ENCODE measurements around the gene RTL10. TPM values are rescaled to one million over a fixed set of nuclear protein-coding genes. Genes with fewer than 3 reads are reported as not detected.

RTL10 gene
- polyA plus RNA-seq, 2 of the 4 experiments (the other 2 are of a cell fraction): 4.4 to 5.1 TPM

DNA sequence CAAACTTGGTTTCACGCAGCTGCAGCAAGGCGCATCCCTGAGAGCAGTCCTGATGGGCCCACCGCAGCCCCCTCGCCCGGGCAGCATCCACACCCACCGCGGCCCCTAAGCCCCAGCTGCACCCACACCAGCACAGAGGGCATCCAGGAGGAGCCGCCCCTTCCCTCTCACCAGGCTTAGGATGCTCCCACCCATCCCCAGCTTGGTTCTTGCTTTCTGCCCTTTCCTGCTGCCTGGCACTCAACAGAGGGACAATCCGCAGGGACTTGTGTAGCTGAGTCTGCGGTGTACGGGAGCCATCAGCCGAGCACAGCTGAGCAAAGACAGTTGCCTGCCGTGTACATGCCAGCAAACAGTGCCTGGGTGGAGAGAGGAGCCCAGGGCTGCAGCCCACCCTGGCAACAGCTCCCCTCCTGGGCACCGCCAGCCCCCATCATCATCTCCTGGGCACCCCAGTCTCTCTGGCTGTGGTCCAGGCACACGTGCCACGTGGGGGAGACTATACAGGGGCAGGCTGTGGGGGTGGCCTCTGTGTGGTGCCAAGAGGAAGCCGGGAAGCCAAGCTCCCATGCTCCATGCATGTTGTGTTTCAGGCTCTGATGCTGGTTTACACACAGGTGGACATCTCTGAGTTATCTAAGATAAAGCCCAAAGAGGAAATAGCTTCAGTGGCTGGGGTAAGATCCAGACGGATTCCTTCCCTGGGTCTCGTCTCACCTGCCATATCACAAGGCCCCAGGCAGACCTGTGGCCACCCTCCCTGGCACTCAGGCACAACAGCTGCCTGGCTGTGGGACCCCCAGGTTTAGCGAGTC lies 36.0 kb upstream of the RTL10 start:
- FAIRE-seq (no peak), DNase-seq (ENCODE audit: low read depth in 1 of 2, low spot score in 1 of 2) (no peak), ATAC-seq (no peak)
- Histone ChIP-seq H3K4me1 (peaks cover 14% of the 10 kb centered on the region), H3K9me3 (no peaks in the 10 kb centered on the region), H3K4me2 (0 out of 3 replicates have a peak overlapping the region, but pooled peaks have one; percentile 30), H3K4me3 (no peak overlapping the region), H3K27ac (peak overlapping the region in 1 of 2 experiments; percentile 62; a peak in 3 of 6 replicates)
- ChIA-PET POLR2A (no interaction called here), CTCF (interaction anchor here (0.8 to 4.2 kb wide), 4 partner anchors 19 to 160 kb away, joined by 3 to 23 read pairs (median 4); no protein-coding TSS in a partner anchor)
- TF ChIP-seq KDM1A (IDR thresholded peaks at IDR 0.05; ENCODE audit: low read depth): no peak
- TF ChIP-seq RFX5 (IDR thresholded peaks at IDR 0.05): no peak
- TF ChIP-seq MAFK (IDR thresholded peaks at IDR 0.05; ENCODE audit: partially characterized antibody): no peak
- no peak for TF ChIP-seq MYC (IDR thresholded peaks at IDR 0.05; ENCODE audit: borderline replicate concordance, low read length)
- TF ChIP-seq CBX2 (IDR thresholded peaks at IDR 0.05; ENCODE audit: borderline replicate concordance, low read depth): no peak
- TF ChIP-seq HDAC2 (IDR thresholded peaks at IDR 0.05): no peak
- WGBS (ENCODE audit: missing lambda C conversion rate): 48% methylated on average over 2 of the region's 20 CpGs

DNA sequence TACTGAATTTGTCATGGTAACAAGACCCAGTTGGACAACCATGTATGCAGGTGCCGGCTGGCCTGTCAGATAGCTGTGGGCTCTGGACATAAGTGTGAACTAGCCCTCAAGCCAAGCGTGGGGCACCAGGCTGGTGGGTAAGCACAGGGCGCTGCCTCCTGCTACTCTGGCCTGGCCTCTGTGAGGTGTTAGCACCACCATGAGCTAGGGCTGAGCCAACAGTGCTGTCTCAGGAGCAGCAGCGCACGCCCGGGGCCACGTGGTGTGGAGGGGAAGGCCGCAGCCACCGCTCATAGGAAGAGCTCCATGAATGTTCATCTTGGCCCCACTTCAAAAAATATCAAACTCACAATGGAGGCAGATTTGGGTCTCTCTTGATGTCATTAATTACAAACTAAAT lies 35.3 kb upstream of the RTL10 start:
- Histone ChIP-seq H3K9me3 (no peaks in the 10 kb centered on the region), H3K4me3 (no peak overlapping the region), H3K27ac (no peak overlapping the region), H3K4me2 (no peak overlapping the region), H3K4me1 (peaks cover 14% of the 10 kb centered on the region)
- ChIA-PET POLR2A (no interaction called here), CTCF (interaction anchor here (0.8 to 4.2 kb wide), 3 partner anchors 20 to 159 kb away, joined by 3 to 23 read pairs (median 4); no protein-coding TSS in a partner anchor)
- TF ChIP-seq RCOR1 (IDR thresholded peaks at IDR 0.05; ENCODE audit: low read depth, low read length): no peak
- TF ChIP-seq ZFP36 (IDR thresholded peaks at IDR 0.05; ENCODE audit: borderline replicate concordance, partially characterized antibody): no peak
- no peak for TF ChIP-seq RNF2 (IDR thresholded peaks at IDR 0.05; ENCODE audit: borderline replicate concordance, low read depth)
- TF ChIP-seq, protein P1, sequence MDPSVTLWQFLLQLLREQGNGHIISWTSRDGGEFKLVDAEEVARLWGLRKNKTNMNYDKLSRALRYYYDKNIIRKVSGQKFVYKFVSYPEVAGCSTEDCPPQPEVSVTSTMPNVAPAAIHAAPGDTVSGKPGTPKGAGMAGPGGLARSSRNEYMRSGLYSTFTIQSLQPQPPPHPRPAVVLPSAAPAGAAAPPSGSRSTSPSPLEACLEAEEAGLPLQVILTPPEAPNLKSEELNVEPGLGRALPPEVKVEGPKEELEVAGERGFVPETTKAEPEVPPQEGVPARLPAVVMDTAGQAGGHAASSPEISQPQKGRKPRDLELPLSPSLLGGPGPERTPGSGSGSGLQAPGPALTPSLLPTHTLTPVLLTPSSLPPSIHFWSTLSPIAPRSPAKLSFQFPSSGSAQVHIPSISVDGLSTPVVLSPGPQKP (IDR thresholded peaks at IDR 0.05; ENCODE audit: low read depth, low read length): no peak
- TF ChIP-seq EHF (CRISPR knock-in tag; IDR thresholded peaks at IDR 0.05): no peak
- TF ChIP-seq PHF8 (IDR thresholded peaks at IDR 0.05; ENCODE audit: borderline replicate concordance, low read depth): no peak
- no peak for TF ChIP-seq RARB (CRISPR knock-in tag; IDR thresholded peaks at IDR 0.05)
- TF ChIP-seq, protein P2, sequence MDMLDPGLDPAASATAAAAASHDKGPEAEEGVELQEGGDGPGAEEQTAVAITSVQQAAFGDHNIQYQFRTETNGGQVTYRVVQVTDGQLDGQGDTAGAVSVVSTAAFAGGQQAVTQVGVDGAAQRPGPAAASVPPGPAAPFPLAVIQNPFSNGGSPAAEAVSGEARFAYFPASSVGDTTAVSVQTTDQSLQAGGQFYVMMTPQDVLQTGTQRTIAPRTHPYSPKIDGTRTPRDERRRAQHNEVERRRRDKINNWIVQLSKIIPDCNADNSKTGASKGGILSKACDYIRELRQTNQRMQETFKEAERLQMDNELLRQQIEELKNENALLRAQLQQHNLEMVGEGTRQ (IDR thresholded peaks at IDR 0.05): no peak
- no peak for FAIRE-seq
- DNase-seq (ENCODE audit: low read depth in 1 of 2, low spot score in 1 of 2): no peak
- 97% methylated on average over 9 of the region's 9 CpGs for WGBS (ENCODE audit: missing lambda C conversion rate)
- ATAC-seq: no peak

DNA sequence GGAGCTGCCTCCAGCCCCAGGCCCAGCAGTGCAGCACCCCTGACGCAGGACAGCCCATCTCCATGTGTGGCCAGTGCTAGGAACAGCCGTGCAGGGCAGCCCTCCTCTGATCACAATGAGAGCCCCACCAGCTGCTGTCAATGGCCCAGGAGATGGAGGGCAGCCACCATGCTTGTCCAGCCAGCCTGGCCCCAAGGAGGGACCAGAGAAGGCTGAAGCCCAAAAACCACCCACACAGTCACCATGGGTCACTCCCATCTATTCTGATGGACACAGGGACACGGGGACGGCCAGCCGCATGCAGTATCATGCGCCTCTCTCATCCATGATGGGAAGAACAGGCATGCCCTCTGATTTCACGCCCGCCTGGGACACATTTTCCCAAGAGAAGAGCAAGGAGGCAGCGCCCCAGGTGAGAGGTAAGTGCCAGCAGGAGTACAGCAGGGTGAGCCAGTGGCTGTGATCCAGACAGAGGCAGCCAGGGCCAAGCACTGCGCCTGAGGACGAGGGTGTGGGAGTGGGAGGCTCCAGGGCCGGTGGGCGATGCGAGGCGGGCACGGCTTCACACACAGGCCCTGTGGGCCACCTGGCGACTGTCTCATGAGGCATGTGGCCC lies 33.6 kb upstream of the RTL10 start:
- no peak overlapping the region for H3K27ac ChIP-seq
- FAIRE-seq (no peak), DNase-seq (ENCODE audit: low read depth in 1 of 2, low spot score in 1 of 2) (no peak), ATAC-seq (no peak)
- ChIA-PET POLR2A (no interaction called here), CTCF (interaction anchor here (1.1 to 4.2 kb wide), 3 partner anchors 132 to 158 kb away, joined by 3 to 25 read pairs (median 23); no protein-coding TSS in a partner anchor)
- no peaks in the 10 kb centered on the region for H3K9me3 ChIP-seq
- 96% methylated on average over 8 of the region's 17 CpGs for WGBS (ENCODE audit: missing lambda C conversion rate)
- peaks cover 14% of the 10 kb centered on the region for H3K4me1 ChIP-seq
- H3K4me3 ChIP-seq: no peak overlapping the region
- no peak overlapping the region for H3K4me2 ChIP-seq
- TF ChIP-seq TP53 (CRISPR knock-in tag; IDR thresholded peaks at IDR 0.05): no peak
- TF ChIP-seq GATA3 (IDR thresholded peaks at IDR 0.05; ENCODE audit: borderline replicate concordance): no peak
- TF ChIP-seq HEYL (CRISPR knock-in tag; IDR thresholded peaks at IDR 0.05): no peak
- TF ChIP-seq ZSCAN20 (CRISPR knock-in tag; IDR thresholded peaks at IDR 0.05): no peak
- no peak for TF ChIP-seq ZFP36 (IDR thresholded peaks at IDR 0.05; ENCODE audit: borderline replicate concordance, partially characterized antibody)
- TF ChIP-seq, protein P2 (IDR thresholded peaks at IDR 0.05): no peak
- no peak for TF ChIP-seq EHMT2 (IDR thresholded peaks at IDR 0.05; ENCODE audit: low read depth)
- no peak for TF ChIP-seq CBX8 (IDR thresholded peaks at IDR 0.05)
- TF ChIP-seq, protein P3, sequence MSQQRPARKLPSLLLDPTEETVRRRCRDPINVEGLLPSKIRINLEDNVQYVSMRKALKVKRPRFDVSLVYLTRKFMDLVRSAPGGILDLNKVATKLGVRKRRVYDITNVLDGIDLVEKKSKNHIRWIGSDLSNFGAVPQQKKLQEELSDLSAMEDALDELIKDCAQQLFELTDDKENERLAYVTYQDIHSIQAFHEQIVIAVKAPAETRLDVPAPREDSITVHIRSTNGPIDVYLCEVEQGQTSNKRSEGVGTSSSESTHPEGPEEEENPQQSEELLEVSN (IDR thresholded peaks at IDR 0.05; ENCODE audit: borderline replicate concordance, low read depth): no peak
- TF ChIP-seq, protein P4, sequence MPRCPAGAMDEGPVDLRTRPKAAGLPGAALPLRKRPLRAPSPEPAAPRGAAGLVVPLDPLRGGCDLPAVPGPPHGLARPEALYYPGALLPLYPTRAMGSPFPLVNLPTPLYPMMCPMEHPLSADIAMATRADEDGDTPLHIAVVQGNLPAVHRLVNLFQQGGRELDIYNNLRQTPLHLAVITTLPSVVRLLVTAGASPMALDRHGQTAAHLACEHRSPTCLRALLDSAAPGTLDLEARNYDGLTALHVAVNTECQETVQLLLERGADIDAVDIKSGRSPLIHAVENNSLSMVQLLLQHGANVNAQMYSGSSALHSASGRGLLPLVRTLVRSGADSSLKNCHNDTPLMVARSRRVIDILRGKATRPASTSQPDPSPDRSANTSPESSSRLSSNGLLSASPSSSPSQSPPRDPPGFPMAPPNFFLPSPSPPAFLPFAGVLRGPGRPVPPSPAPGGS (IDR thresholded peaks at IDR 0.05): no peak
- no peak for TF ChIP-seq MYC (IDR thresholded peaks at IDR 0.05; ENCODE audit: borderline replicate concordance, low read length)
- no peak for TF ChIP-seq EP300 (IDR thresholded peaks at IDR 0.05)
- no peak for TF ChIP-seq FOXS1 (CRISPR knock-in tag; IDR thresholded peaks at IDR 0.05)
- no peak for TF ChIP-seq SMC3 (IDR thresholded peaks at IDR 0.05)
